ENCODE measurements around the gene GABARAPL1.

The GABARAPL1 gene

GRCh38 chr12:10178821-10179220, 33.9 kb upstream of the GABARAPL1 start, which contains the start of gene TMEM52B:
TMEM52B (plus strand) TSS chr12:10179032; CDS start chr12:10179575, 543 bp downstream.
- TF ChIP-seq CREB1 (IDR thresholded peaks at IDR 0.05; ENCODE audit: low read depth): no peak
- TF ChIP-seq, protein P1, sequence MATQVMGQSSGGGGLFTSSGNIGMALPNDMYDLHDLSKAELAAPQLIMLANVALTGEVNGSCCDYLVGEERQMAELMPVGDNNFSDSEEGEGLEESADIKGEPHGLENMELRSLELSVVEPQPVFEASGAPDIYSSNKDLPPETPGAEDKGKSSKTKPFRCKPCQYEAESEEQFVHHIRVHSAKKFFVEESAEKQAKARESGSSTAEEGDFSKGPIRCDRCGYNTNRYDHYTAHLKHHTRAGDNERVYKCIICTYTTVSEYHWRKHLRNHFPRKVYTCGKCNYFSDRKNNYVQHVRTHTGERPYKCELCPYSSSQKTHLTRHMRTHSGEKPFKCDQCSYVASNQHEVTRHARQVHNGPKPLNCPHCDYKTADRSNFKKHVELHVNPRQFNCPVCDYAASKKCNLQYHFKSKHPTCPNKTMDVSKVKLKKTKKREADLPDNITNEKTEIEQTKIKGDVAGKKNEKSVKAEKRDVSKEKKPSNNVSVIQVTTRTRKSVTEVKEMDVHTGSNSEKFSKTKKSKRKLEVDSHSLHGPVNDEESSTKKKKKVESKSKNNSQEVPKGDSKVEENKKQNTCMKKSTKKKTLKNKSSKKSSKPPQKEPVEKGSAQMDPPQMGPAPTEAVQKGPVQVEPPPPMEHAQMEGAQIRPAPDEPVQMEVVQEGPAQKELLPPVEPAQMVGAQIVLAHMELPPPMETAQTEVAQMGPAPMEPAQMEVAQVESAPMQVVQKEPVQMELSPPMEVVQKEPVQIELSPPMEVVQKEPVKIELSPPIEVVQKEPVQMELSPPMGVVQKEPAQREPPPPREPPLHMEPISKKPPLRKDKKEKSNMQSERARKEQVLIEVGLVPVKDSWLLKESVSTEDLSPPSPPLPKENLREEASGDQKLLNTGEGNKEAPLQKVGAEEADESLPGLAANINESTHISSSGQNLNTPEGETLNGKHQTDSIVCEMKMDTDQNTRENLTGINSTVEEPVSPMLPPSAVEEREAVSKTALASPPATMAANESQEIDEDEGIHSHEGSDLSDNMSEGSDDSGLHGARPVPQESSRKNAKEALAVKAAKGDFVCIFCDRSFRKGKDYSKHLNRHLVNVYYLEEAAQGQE (IDR thresholded peaks at IDR 0.05; ENCODE audit: low read depth): no peak
- TF ChIP-seq EP300 (IDR thresholded peaks at IDR 0.05; ENCODE audit: borderline replicate concordance): no peak
- TF ChIP-seq, protein P2, sequence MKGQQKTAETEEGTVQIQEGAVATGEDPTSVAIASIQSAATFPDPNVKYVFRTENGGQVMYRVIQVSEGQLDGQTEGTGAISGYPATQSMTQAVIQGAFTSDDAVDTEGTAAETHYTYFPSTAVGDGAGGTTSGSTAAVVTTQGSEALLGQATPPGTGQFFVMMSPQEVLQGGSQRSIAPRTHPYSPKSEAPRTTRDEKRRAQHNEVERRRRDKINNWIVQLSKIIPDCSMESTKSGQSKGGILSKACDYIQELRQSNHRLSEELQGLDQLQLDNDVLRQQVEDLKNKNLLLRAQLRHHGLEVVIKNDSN (IDR thresholded peaks at IDR 0.05): no peak
- TF ChIP-seq MAX (IDR thresholded peaks at IDR 0.05): no peak
- TF ChIP-seq CEBPB (IDR thresholded peaks at IDR 0.05): no peak

- no peak for TF ChIP-seq EP300 (IDR thresholded peaks at IDR 0.05; ENCODE audit: borderline replicate concordance)
- TF ChIP-seq NFIC (IDR thresholded peaks at IDR 0.05): no peak
Observed at GRCh38 chr12:10179776-10180181, 32.9 kb upstream of the GABARAPL1 start.

- TF ChIP-seq CEBPB (IDR thresholded peaks at IDR 0.05) (no peak), NFIC (IDR thresholded peaks at IDR 0.05) (no peak), FOXM1 (IDR thresholded peaks at IDR 0.05; ENCODE audit: borderline replicate concordance, low read depth) (no peak), TEAD4 (IDR thresholded peaks at IDR 0.05) (no peak), TCF12 (IDR thresholded peaks at IDR 0.05; ENCODE audit: low read depth) (no peak), EGR1 (IDR thresholded peaks at IDR 0.05) (no peak), RAD21 (IDR thresholded peaks at IDR 0.05; ENCODE audit: low read depth) (no peak), EP300 (IDR thresholded peaks at IDR 0.05; ENCODE audit: borderline replicate concordance) (no peak)
- TF ChIP-seq, protein P1 (IDR thresholded peaks at IDR 0.05; ENCODE audit: low read depth): no peak
Observed at GRCh38 chr12:10182354-10183049, 30.2 kb upstream of the GABARAPL1 start.

DNA sequence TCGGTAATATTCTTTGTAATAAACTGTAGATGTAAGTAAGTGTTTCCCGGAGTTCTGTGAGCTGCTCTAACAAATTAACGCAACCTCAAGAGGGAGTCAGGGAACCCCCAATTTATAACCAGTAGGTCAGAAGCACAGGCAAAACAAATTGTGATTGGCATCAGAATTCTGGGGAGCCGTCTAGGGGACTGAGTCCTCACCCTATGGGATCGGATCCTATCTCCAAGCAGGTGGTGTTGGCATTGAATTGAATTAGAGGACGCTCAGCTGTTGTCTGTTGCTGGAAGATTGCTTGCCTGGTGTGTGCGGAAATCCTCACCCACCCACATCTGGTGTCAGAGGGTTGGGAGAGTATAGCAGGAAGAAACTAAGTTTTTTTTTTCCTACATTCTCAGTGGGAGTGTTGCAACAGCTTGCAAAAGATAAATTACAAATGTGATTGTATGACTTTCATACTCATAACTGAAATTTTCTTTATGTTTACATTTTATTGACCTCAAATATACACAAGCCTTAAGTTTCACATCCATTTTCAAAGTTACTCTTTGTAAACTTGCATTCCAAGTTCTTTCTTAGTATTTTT, 28.3 kb upstream of the GABARAPL1 start:
- TF ChIP-seq ZBTB7A (IDR thresholded peaks at IDR 0.05; ENCODE audit: low read depth): no peak
- TF ChIP-seq EGR1 (IDR thresholded peaks at IDR 0.05): no peak
- no peak for TF ChIP-seq FOXM1 (IDR thresholded peaks at IDR 0.05; ENCODE audit: borderline replicate concordance, low read depth)
- no peak for TF ChIP-seq TEAD4 (IDR thresholded peaks at IDR 0.05)
- TF ChIP-seq NFIC (IDR thresholded peaks at IDR 0.05): no peak
- no peak for TF ChIP-seq MAX (IDR thresholded peaks at IDR 0.05)
- TF ChIP-seq CREB1 (IDR thresholded peaks at IDR 0.05; ENCODE audit: low read depth): no peak
- no peak for TF ChIP-seq TAF1 (IDR thresholded peaks at IDR 0.05; ENCODE audit: low read depth)
- no peak for TF ChIP-seq TCF12 (IDR thresholded peaks at IDR 0.05; ENCODE audit: low read depth)
- TF ChIP-seq CEBPB (IDR thresholded peaks at IDR 0.05): no peak
- TF ChIP-seq RAD21 (IDR thresholded peaks at IDR 0.05; ENCODE audit: low read depth): no peak
- TF ChIP-seq, protein P1 (IDR thresholded peaks at IDR 0.05; ENCODE audit: low read depth): no peak
- TF ChIP-seq, protein P2 (IDR thresholded peaks at IDR 0.05): no peak

GRCh38 chr12:10186299-10186698, 26.4 kb upstream of the GABARAPL1 start:
- TF ChIP-seq EGR1 (IDR thresholded peaks at IDR 0.05): no peak
- TF ChIP-seq, protein P2 (IDR thresholded peaks at IDR 0.05): no peak
